ENCODE results near the gene CBLB.

CBLB gene

GRCh38 chr3:105912891-105913290, 44.1 kb upstream of the CBLB start:
- TF ChIP-seq FOXP2 (optimal IDR thresholded peaks at IDR 0.05; ENCODE audit: borderline replicate concordance, extremely low read depth, extremely low read length, insufficient read depth): no peak

GRCh38 chr3:105911496-105911895, 42.7 kb upstream of the CBLB start:
- TF ChIP-seq REST (IDR thresholded peaks at IDR 0.05; ENCODE audit: insufficient read depth in 1 of 2, low read depth in 2 of 2, low read length in 2 of 2): no peak
- TF ChIP-seq SIN3A (IDR thresholded peaks at IDR 0.05; ENCODE audit: borderline replicate concordance, insufficient read depth, low read length): no peak
- no peak for TF ChIP-seq TAF1 (IDR thresholded peaks at IDR 0.05; ENCODE audit: borderline replicate concordance, insufficient read depth, low read length)
- TF ChIP-seq POLR2AphosphoS5 (IDR thresholded peaks at IDR 0.05; ENCODE audit: low read depth, low read length): no peak
- TF ChIP-seq FOXP2 (optimal IDR thresholded peaks at IDR 0.05; ENCODE audit: borderline replicate concordance, extremely low read depth, extremely low read length, insufficient read depth): no peak

- TF ChIP-seq SIN3A (IDR thresholded peaks at IDR 0.05; ENCODE audit: borderline replicate concordance, insufficient read depth, low read length) (no peak), TAF1 (IDR thresholded peaks at IDR 0.05; ENCODE audit: borderline replicate concordance, insufficient read depth, low read length) (no peak), POLR2AphosphoS5 (IDR thresholded peaks at IDR 0.05; ENCODE audit: low read depth, low read length) (no peak), REST (IDR thresholded peaks at IDR 0.05; ENCODE audit: insufficient read depth in 1 of 2, low read depth in 2 of 2, low read length in 2 of 2) (no peak), FOXP2 (optimal IDR thresholded peaks at IDR 0.05; ENCODE audit: borderline replicate concordance, extremely low read depth, extremely low read length, insufficient read depth) (no peak)
Measured at GRCh38 chr3:105907777-105908176, 39.0 kb upstream of the CBLB start.

- TF ChIP-seq POLR2AphosphoS5 (IDR thresholded peaks at IDR 0.05; ENCODE audit: low read depth, low read length) (peak; percentile 64), TAF1 (IDR thresholded peaks at IDR 0.05; ENCODE audit: borderline replicate concordance, insufficient read depth, low read length) (peak; percentile 22; the same call in 1 of the 2 replicates), REST (IDR thresholded peaks at IDR 0.05; ENCODE audit: insufficient read depth in 1 of 2, low read depth in 2 of 2, low read length in 2 of 2) (0 out of 4 replicates have a peak, but pooled peaks of 1 of the 2 experiments have one; percentile 34), SIN3A (IDR thresholded peaks at IDR 0.05; ENCODE audit: borderline replicate concordance, insufficient read depth, low read length) (peak; percentile 86; the same call in 1 of the 2 replicates), FOXP2 (optimal IDR thresholded peaks at IDR 0.05; ENCODE audit: borderline replicate concordance, extremely low read depth, extremely low read length, insufficient read depth) (peak; percentile 20)
Measured at GRCh38 chr3:105906836-105907235, 38.0 kb upstream of the CBLB start.

GRCh38 chr3:105906345-105906744, 37.5 kb upstream of the CBLB start:
- no peak for TF ChIP-seq POLR2AphosphoS5 (IDR thresholded peaks at IDR 0.05; ENCODE audit: low read depth, low read length)
- TF ChIP-seq REST (IDR thresholded peaks at IDR 0.05; ENCODE audit: insufficient read depth in 1 of 2, low read depth in 2 of 2, low read length in 2 of 2): no peak
- no peak for TF ChIP-seq SIN3A (IDR thresholded peaks at IDR 0.05; ENCODE audit: borderline replicate concordance, insufficient read depth, low read length)
- TF ChIP-seq FOXP2 (optimal IDR thresholded peaks at IDR 0.05; ENCODE audit: borderline replicate concordance, extremely low read depth, extremely low read length, insufficient read depth): no peak
- no peak for TF ChIP-seq TAF1 (IDR thresholded peaks at IDR 0.05; ENCODE audit: borderline replicate concordance, insufficient read depth, low read length)
